PC-3 (cell line): ENCODE measurements around the gene CLNK.

Experiments used
- CTCF ChIP-seq: fragments of 300-600 bp; sonication (generic); conservative IDR thresholded peaks from 2 replicates; pipeline ENCODE4 v1.5.1; 2017; ENCODE audit warnings: antibody characterized with exemption, low read depth, mild to moderate bottlenecking, low read length
- EZH2 ChIP-seq: fragments of 300-600 bp; sonication (generic); IDR thresholded peaks from one replicate; pipeline ENCODE4 v1.6.1; 2017; ENCODE audit warnings: antibody characterized with exemption, mild to moderate bottlenecking, low read length; ENCODE audit not compliant: unreplicated experiment
- EZH2phosphoT487 ChIP-seq: fragments of 300-600 bp; sonication (generic); IDR thresholded peaks from 2 replicates; pipeline ENCODE4 v1.6.1; 2018; ENCODE audit warnings: mild to moderate bottlenecking, antibody characterized with exemption, low read length, borderline replicate concordance

- TF ChIP-seq CTCF (no peak), EZH2 (no peak), EZH2phosphoT487 (no peak)
Measured at GRCh38 chr4:10715135-10715534, 30.6 kb upstream of the CLNK start.
